ENCODE results near the gene GCM1. TPM values are rescaled to one million over a fixed set of nuclear protein-coding genes. Genes with fewer than 3 reads are reported as not detected.

Gene GCM1
- total RNA-seq, 2 donors from 2014 or later = not detected

DNA sequence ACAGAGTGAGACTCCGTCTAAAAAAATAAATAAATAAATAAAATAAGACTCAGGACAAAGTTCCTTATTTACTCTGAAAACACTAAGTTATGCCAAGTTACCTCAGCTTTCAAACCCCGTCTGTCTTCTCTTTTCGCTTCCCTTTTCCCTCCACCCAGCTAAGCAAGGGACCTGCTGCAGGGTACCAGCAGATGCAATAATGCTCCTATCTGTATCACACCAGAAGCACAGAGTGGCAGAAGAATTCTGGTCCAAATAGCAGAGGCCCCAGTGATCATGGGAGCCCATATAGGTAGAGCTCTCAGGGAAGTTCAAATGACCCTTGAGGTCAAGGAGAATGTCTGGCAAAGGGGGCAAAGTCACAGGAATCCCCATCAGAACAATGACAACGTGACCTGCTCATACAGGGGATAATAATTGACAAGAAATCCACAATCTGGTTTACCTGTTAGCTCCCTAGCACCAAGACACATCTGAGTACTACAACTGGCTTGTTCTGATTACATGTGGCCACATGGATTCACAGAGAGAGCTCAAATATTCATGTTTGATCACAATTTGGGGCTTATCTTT, 8.7 kb downstream of the GCM1 start:
- H3K36me3 ChIP-seq = no peaks in the 10 kb centered on the region
- H3K27me3 ChIP-seq = no peaks in the 10 kb centered on the region
- H3K4me1 ChIP-seq = no peaks in the 10 kb centered on the region
- DNase-seq = no peak
- no peak overlapping the region for H3K9ac ChIP-seq (ENCODE audit: low read depth in 2 of 2, low read length in 2 of 2)
- intact Hi-C loops (cut with DNase I) = no loop called here
- TF ChIP-seq, protein P1, sequence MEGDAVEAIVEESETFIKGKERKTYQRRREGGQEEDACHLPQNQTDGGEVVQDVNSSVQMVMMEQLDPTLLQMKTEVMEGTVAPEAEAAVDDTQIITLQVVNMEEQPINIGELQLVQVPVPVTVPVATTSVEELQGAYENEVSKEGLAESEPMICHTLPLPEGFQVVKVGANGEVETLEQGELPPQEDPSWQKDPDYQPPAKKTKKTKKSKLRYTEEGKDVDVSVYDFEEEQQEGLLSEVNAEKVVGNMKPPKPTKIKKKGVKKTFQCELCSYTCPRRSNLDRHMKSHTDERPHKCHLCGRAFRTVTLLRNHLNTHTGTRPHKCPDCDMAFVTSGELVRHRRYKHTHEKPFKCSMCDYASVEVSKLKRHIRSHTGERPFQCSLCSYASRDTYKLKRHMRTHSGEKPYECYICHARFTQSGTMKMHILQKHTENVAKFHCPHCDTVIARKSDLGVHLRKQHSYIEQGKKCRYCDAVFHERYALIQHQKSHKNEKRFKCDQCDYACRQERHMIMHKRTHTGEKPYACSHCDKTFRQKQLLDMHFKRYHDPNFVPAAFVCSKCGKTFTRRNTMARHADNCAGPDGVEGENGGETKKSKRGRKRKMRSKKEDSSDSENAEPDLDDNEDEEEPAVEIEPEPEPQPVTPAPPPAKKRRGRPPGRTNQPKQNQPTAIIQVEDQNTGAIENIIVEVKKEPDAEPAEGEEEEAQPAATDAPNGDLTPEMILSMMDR (IDR thresholded peaks at IDR 0.05) = no peak
- H3K9me3 ChIP-seq = no peaks in the 10 kb centered on the region
- H3K4me3 ChIP-seq = no peak overlapping the region
- H3K27ac ChIP-seq = no peak overlapping the region

DNA sequence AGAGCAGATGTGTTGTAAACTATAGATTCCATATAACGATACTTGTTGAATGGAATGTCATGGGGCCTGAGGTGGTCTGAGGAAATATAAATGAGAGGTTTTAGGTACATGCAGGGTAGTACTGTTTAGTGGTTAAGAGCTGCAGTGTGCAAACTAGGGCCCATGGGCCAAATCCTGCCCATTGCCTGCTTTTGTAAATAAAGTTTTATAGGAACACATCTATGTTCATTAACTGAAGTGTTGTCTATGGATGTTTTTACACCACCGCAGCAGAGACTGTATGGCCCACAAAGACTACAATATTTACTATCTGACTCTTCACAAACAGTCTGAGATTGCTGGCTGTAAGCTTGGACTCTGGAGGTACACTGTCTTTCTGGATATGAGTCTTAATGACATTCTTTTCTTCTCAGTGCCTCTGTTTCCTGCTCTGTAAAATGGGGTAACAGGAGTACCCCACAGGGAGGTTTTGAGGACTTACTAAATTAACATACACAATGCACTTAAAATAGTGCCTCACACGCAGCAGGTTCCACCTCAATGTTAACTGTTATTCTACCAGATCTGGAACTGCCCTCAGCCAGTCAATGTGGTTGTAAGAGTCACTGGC, 12.5 kb downstream of the GCM1 start:
- Histone ChIP-seq H3K36me3 (no peaks in the 10 kb centered on the region), H3K27me3 (no peaks in the 10 kb centered on the region), H3K4me1 (no peaks in the 10 kb centered on the region), H3K4me3 (no peak overlapping the region), H3K9me3 (no peaks in the 10 kb centered on the region), H3K9ac (ENCODE audit: low read depth in 2 of 2, low read length in 2 of 2) (no peak overlapping the region), H3K27ac (no peak overlapping the region)
- DNase-seq = no peak
- intact Hi-C loops (cut with DNase I) = no loop called here
- TF ChIP-seq, protein P1 (IDR thresholded peaks at IDR 0.05) = no peak

DNA sequence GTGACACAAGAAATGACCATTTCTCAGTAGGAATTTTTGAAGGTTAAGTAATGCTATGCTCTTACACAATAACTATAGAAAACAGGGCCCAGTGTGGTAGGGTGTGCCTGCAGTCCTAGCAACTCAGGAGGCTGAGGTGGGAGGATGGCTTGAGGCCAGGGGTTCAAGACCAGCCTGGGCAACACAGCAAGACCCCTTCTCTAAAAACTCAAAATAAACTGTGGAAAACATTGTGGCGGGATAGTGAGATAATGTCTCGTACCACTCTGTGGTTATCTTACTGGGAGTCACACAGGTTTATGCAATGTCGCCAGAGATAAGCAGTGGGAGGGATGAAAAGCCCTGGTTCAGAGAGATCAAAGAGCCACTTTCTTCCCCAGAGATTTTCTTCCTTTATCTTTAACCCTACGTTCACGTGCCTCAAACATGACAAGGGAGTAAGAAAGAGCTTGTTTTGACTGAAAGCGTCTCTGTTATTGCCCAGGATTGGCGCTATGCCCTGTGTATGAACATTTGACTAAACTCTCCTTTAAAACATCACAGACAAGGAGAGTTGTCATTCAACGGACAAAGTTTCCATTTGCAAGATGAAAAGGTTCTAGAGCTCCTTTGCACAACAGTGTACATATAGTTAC, 13.9 kb downstream of the GCM1 start:
- DNase-seq = no peak
- no peak overlapping the region for H3K4me3 ChIP-seq
- TF ChIP-seq, protein P1 (IDR thresholded peaks at IDR 0.05) = no peak
- H3K36me3 ChIP-seq = no peaks in the 10 kb centered on the region
- H3K4me1 ChIP-seq = no peaks in the 10 kb centered on the region
- no peak overlapping the region for H3K27ac ChIP-seq
- no peaks in the 10 kb centered on the region for H3K9me3 ChIP-seq
- no peaks in the 10 kb centered on the region for H3K27me3 ChIP-seq
- intact Hi-C loops (cut with DNase I) = no loop called here
- H3K9ac ChIP-seq (ENCODE audit: low read depth in 2 of 2, low read length in 2 of 2) = no peak overlapping the region

DNA sequence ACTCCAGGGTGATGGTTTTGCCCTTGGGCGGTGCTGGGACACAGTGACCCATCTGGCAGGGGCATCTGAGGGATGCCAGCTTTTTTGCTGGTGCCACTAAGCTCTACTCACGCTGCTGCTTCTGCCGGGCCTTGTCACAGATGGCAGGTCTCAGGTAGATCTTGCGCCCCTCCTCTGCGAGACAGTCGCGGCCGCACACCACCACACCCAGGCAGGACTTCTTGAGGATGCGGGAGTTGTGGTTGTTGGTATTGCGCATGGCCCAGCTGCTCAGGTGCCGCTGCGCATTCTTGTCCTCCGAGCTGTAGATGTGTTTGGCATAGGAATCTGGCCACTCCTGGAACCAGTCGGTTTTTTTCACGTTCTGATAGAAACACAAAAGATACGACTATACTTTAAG, 14.7 kb downstream of the GCM1 start:
- H3K36me3 ChIP-seq = no peaks in the 10 kb centered on the region
- H3K4me1 ChIP-seq = no peaks in the 10 kb centered on the region
- intact Hi-C loops (cut with DNase I) = no loop called here
- H3K9ac ChIP-seq (ENCODE audit: low read depth in 2 of 2, low read length in 2 of 2) = no peak overlapping the region
- H3K27me3 ChIP-seq = no peaks in the 10 kb centered on the region
- no peak for DNase-seq
- TF ChIP-seq, protein P1 (IDR thresholded peaks at IDR 0.05) = no peak
- no peak overlapping the region for H3K27ac ChIP-seq
- no peak overlapping the region for H3K4me3 ChIP-seq
- no peaks in the 10 kb centered on the region for H3K9me3 ChIP-seq

DNA sequence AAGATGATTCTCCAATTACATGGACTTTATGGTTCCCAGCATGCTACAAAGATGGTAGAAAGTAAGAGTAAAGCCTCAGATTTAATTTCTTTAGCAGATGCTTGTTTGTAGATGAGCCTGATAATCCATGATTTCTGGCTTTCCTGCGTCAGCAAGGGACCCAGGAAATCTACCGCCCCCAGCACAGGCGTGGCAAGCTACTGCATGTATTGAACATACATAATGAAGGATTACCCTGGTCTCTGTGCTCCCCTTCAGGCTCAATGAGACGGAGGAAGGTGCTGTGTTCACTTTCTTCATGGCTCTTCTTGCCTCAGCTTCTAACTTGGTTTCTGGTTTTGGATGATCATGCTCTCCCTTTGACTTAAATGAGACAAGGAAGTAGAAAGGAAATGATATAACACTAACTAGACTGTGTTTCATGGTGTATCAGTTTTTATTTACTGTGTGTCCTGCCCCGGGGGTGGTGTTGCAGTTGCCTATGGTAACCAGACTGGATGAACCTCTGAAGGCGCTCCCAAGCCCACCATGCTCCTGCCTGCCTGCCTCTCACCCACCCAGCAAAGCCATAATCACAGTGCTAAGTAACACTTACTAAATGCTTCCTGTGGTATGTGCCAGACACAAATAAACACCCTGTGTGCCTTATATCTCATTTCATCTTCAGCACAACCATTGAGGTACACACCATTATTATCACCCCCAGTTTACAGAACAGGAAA, 17.9 kb downstream of the GCM1 start:
- TF ChIP-seq, protein P1 (IDR thresholded peaks at IDR 0.05) = no peak

More for the DNA sequence above, 17.9 kb downstream of the GCM1 start:
- no peak overlapping the region for H3K27ac ChIP-seq
- no peaks in the 10 kb centered on the region for H3K36me3 ChIP-seq
- no peaks in the 10 kb centered on the region for H3K4me1 ChIP-seq
- intact Hi-C loops (cut with DNase I) = no loop called here
- H3K9me3 ChIP-seq = no peaks in the 10 kb centered on the region
- DNase-seq = no peak
- no peak overlapping the region for H3K4me3 ChIP-seq
- H3K9ac ChIP-seq (ENCODE audit: low read depth in 2 of 2, low read length in 2 of 2) = no peak overlapping the region
- no peaks in the 10 kb centered on the region for H3K27me3 ChIP-seq

Data from colonic mucosa (tissue), 4 donors.